Prostate gland (tissue), 2 donors: ENCODE measurements around the gene CCDC200.

ENCODE experiments used
- CTCF ChIP-seq, 4 experiments: fragments of 200-600 bp in 2 of 4; fragments of 450-650 bp in 2 of 4; sonication (generic) in 2 of 4; IDR thresholded peaks; 1 replicate in 3 of 4; 2 replicates in 1 of 4; pipeline ENCODE4 v1.5.1; 2016 to 2019; ENCODE audit warnings: antibody characterized with exemption in 4 of 4, mild to moderate bottlenecking in 2 of 4, moderate library complexity in 2 of 4
- POLR2A ChIP-seq: fragments of 450-650 bp; IDR thresholded peaks from one replicate; pipeline ENCODE4 v1.6.1; 2016; ENCODE audit warnings: antibody characterized with exemption, mild to moderate bottlenecking

- TF ChIP-seq CTCF (IDR thresholded peaks at IDR 0.05) (no peak), POLR2A (no peak)
Measured at GRCh38 chr17:43216762-43217613, 11.4 kb downstream of the CCDC200 start.
